ENCODE data around the gene PCNX2. TPM values are rescaled to one million over a fixed set of nuclear protein-coding genes. Genes with fewer than 3 reads are reported as not detected.

The PCNX2 gene
- total and polyA plus RNA-seq, 2 donors (not counting 3 experiments of a cell fraction or from before 2014, with no cell fraction given) = 6.6 to 11.0 TPM

GRCh38 chr1:233237647-233238046 is 57.9 kb downstream of the PCNX2 start:
- intact Hi-C loops (cut with micrococcal nuclease) (loop anchor here (10.0 kb wide), 1 partner anchor 1513 kb away; no protein-coding TSS in a partner anchor), dilution Hi-C loops (cut with MboI; ENCODE audit: extremely low pct_ligation_motif_present, low sequenced_read_pairs) (no loop called here)
- Histone ChIP-seq H3K36me3 (ENCODE audit: control insufficient read depth in 2 of 2, extremely low read depth in 1 of 2, insufficient read depth in 2 of 2, low read length in 2 of 2) (no peaks in the 10 kb centered on the region), H3K9ac (replicated peaks; ENCODE audit: extremely low read depth, insufficient read depth, low read length) (no peak overlapping the region), H3K9me3 (replicated peaks; ENCODE audit: control insufficient read depth, insufficient read depth, low read length) (no peaks in the 10 kb centered on the region), H3K9me1 (replicated peaks; ENCODE audit: control insufficient read depth, extremely low read depth, insufficient read depth, low read length) (no peaks in the 10 kb centered on the region), H3K27ac (ENCODE audit: insufficient read depth, low read depth, low read length) (no peak overlapping the region), H3K4me3 (replicated peaks in 1 of 3; ENCODE audit: insufficient read depth in 1 of 3, low read depth in 1 of 3, low read length in 3 of 3) (no peak overlapping the region), H2AFZ (ENCODE audit: low read depth, low read length) (no peak overlapping the region), H4K20me1 (replicated peaks; ENCODE audit: control insufficient read depth, extremely low read depth, insufficient read depth, low read length) (no peaks in the 10 kb centered on the region), H3K4me2 (ENCODE audit: insufficient read depth, low read length) (no peak overlapping the region), H3K27me3 (ENCODE audit: control insufficient read depth in 2 of 2, insufficient read depth in 2 of 2, low read length in 2 of 2) (no peaks in the 10 kb centered on the region), H3K79me2 (ENCODE audit: control insufficient read depth, insufficient read depth, low read length) (no peaks in the 10 kb centered on the region), H3K4me1 (ENCODE audit: control insufficient read depth, extremely low read depth, insufficient read depth, low read length) (no peaks in the 10 kb centered on the region)
- TF ChIP-seq FOS (IDR thresholded peaks at IDR 0.05; ENCODE audit: borderline replicate concordance, insufficient read depth, low read length) (no peak), MAX (IDR thresholded peaks at IDR 0.05; ENCODE audit: insufficient read depth, insufficient read length) (no peak), MYC (IDR thresholded peaks at IDR 0.05; ENCODE audit: low read depth, low read length) (no peak), JUN (IDR thresholded peaks at IDR 0.05; ENCODE audit: borderline replicate concordance, insufficient read depth, insufficient read length, low read depth) (no peak), CTCF (IDR thresholded peaks at IDR 0.05; ENCODE audit: extremely low read depth in 1 of 2, insufficient read depth in 1 of 2, low read depth in 1 of 2, low read length in 2 of 2) (no peak), POLR2AphosphoS5 (IDR thresholded peaks at IDR 0.05; ENCODE audit: insufficient read depth, low read depth, low read length) (no peak), GATA2 (IDR thresholded peaks at IDR 0.05; ENCODE audit: insufficient read depth, insufficient read length, low read depth, low read length) (no peak), EZH2 (IDR thresholded peaks at IDR 0.05; ENCODE audit: borderline replicate concordance, low read depth, low read length, severe bottlenecking) (no peak), POLR2A (IDR thresholded peaks at IDR 0.05; ENCODE audit: low read depth, low read length) (no peak)
- no TSS peak for BruUV-seq (replicated peaks)
- FAIRE-seq = no peak
- ChIA-PET CTCF (no interaction called here), POLR2A (no interaction called here)
- DNase-seq (ENCODE audit: low read depth, low spot score) = no peak
